Stomach smooth muscle (tissue), 2 donors: ENCODE data around the gene ADH1C.
"Not testable (repeated sequence)": the region's sequence is repeated elsewhere in the genome, so short reads cannot be mapped to it uniquely, and the experiment has no call there.

Experiments
- H3K27ac ChIP-seq: one replicate; pipeline ENCODE4 v1.7.0; 2013; ENCODE audit warnings: mild to moderate bottlenecking, low read length, inconsistent platforms
- H3K27me3 ChIP-seq, 2 donors: one replicate each; pipeline ENCODE4 v1.7.0; 2013; ENCODE audit warnings: low read length in 2 of 2; ENCODE audit not compliant: insufficient read depth in 2 of 2, control insufficient read depth in 1 of 2
- H3K36me3 ChIP-seq, 2 donors: one replicate each; pipeline ENCODE4 v1.7.0; 2013; ENCODE audit warnings: low read length in 2 of 2; ENCODE audit not compliant: control insufficient read depth in 2 of 2, insufficient read depth in 2 of 2
- H3K4me1 ChIP-seq: one replicate; pipeline ENCODE4 v1.7.0; 2013; ENCODE audit warnings: low read length; ENCODE audit not compliant: control insufficient read depth, insufficient read depth
- H3K4me3 ChIP-seq, 2 donors: one replicate each; pipeline ENCODE4 v1.7.0; 2013; ENCODE audit warnings: low read length in 2 of 2
- H3K9ac ChIP-seq, 2 donors: one replicate each; pipeline ENCODE4 v1.7.0; 2013; ENCODE audit warnings: low read length in 2 of 2, mild to moderate bottlenecking in 1 of 2
- H3K9me3 ChIP-seq, 2 donors: one replicate each; pipeline ENCODE4 v1.7.0; 2013; ENCODE audit warnings: low read length in 2 of 2; ENCODE audit not compliant: control insufficient read depth in 2 of 2
- donor health status: healthy.
- donor health status: Pancreatic carcinoma.

The ADH1C gene

DNA sequence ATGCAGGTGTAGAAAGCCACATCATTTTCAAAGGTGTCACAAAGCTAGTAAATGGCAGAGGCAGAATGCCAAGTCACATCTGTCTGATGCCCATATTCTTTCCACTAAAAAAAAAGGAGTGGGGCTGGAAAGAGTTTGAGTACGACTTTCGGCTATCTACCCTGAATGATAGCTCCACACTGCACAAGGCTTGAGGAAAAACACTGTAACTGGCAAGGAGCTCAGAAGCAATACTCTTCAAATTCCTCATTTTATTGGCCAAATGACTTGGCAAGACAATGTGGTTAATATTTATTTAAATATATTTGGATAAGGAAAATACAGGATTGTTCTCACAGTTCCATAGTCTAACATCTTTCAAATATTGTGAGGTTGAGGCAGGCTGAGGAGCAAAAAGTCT lies 5.4 kb upstream of the ADH1C start:
- H3K36me3 ChIP-seq: no peaks in the 10 kb centered on the region
- peaks cover 2% of the 10 kb centered on the region for H3K4me1 ChIP-seq
- H3K27ac ChIP-seq: no peak overlapping the region
- no peak overlapping the region for H3K9ac ChIP-seq
- no peak overlapping the region for H3K4me3 ChIP-seq
- no peaks in the 10 kb centered on the region for H3K27me3 ChIP-seq
- no peaks in the 10 kb centered on the region for H3K9me3 ChIP-seq

DNA sequence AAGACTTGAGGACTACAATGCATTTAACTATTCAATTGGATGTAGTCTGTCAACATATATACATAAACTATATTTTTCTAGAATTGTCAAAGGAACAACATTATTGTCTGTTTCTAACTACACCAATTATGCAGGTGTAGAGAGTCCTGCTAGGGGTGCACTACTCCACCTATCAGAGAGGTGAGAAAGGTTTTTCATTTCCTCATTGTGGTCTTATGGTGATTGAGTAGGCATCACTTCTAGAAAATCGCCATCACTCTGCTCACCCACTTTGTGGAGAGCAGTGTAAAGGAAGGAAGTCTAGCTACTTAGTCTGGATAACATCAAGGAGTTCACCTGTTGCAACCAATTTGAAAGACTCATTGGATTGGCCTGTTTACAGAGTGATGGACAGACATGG lies 4.4 kb upstream of the ADH1C start:
- no peaks in the 10 kb centered on the region for H3K9me3 ChIP-seq
- H3K36me3 ChIP-seq: no peaks in the 10 kb centered on the region
- H3K4me1 ChIP-seq: peaks cover 3% of the 10 kb centered on the region
- no peak overlapping the region for H3K9ac ChIP-seq
- no peak overlapping the region for H3K27ac ChIP-seq
- no peak overlapping the region for H3K4me3 ChIP-seq
- no peaks in the 10 kb centered on the region for H3K27me3 ChIP-seq

DNA sequence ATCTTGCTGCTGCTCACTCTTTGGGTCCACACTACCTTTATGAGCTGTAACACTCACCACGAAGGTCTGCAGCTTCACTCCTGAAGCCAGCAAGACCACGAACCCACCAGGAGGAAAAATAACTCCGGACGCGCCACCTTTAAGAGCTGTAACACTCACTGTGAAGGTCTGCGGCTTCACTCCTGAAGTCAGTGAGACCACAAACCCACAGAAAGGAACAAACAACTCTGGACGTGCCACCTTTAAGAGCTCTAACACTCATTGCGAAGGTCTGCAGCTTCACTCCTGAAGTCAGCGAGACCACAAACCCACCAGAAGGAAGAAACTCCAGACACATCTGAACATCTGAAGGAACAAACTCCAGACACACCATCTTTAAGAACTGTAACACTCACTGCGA lies 3.6 kb upstream of the ADH1C start:
- not testable (repeated sequence) for H3K9me3 ChIP-seq, H3K27ac ChIP-seq, H3K4me3 ChIP-seq, H3K4me1 ChIP-seq, H3K36me3 ChIP-seq, H3K9ac ChIP-seq, H3K27me3 ChIP-seq

DNA sequence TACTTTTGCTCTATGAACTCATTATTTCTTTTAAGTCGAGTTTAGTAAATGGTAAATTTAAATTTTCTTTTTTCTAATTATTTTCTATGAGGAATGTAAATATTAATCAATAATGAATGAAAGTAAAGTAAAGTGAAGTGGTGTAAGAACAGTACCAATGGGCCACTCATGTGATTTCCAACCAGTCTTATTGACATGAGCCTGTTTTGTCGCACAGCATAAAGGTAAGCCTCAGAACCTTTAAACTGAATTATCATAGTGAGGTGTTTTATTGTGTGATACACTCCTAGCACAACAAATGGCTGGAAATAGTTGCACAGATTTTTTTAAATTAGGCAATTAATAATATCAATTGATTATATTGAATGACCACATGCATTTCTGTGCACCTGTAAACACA lies 1.1 kb downstream of the ADH1C start:
- Histone ChIP-seq H3K27me3 (no peaks in the 10 kb centered on the region), H3K36me3 (no peaks in the 10 kb centered on the region), H3K9me3 (no peaks in the 10 kb centered on the region), H3K4me1 (peaks cover 3% of the 10 kb centered on the region), H3K4me3 (no peak overlapping the region), H3K9ac (no peak overlapping the region), H3K27ac (no peak overlapping the region)

DNA sequence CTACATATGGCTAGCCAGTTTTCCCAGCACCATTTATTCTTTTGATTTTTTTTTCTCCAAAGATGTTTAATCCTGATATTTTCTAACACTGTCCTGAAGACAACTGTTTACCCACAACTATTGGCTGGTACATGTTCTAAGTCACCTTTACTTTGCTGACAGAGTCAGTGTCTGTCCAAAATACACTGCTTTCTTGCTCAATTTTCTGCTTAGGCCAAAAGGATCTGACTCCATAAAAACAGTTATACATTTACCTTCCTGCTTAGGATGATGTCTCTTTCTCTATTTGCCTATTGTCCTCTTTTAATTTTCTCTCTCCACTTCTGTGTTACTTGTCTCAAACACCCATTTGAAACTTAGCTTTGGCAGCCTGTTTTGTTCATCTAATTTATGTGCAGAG lies 3.2 kb downstream of the ADH1C start:
- H3K4me1 ChIP-seq: peaks cover 3% of the 10 kb centered on the region
- H3K27ac ChIP-seq: no peak overlapping the region
- H3K9me3 ChIP-seq: no peaks in the 10 kb centered on the region
- H3K36me3 ChIP-seq: no peaks in the 10 kb centered on the region
- no peaks in the 10 kb centered on the region for H3K27me3 ChIP-seq
- H3K4me3 ChIP-seq: no peak overlapping the region
- no peak overlapping the region for H3K9ac ChIP-seq

DNA sequence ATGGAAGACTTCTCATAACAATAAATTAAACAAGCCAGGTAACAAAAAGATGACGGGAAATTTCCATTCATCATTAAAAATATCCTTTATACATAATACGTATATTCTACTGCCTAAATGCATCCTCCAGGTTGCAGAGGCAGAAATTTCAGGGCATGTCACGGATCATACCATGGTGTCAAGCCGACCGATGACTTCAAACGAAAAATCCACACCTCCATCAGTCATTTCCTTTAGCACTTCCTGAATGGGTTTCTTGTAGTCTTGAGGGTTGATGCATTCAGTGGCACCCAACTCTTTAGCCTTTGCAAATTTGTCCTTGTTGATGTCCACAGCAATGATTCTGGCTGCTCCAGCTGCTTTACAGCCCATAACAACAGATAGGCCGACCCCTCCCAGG lies 9.9 kb downstream of the ADH1C start:
- H3K4me3 ChIP-seq: not testable (repeated sequence)

DNA sequence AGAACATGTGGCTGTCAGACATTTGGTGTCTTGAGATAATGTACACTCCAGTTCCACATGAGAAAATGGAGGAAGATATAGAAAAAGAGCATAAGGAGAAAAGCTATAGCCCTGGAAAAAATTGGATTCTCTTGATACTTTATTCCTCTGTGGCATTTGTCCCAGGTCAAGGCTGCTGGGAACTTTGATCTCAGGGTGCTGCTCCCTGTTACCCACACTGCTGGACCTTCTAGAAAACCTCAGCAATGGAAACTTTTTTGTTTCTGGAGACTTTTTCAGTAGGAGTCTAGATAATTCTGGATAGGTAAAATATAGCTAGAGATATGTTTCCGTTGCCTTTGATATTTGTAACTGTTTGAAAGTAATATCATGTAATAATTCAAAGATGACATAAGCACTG lies 11.1 kb downstream of the ADH1C start:
- Histone ChIP-seq H3K36me3 (no peaks in the 10 kb centered on the region), H3K27me3 (no peaks in the 10 kb centered on the region), H3K4me3 (no peak overlapping the region), H3K4me1 (no peaks in the 10 kb centered on the region), H3K9ac (no peak overlapping the region), H3K27ac (no peak overlapping the region), H3K9me3 (no peaks in the 10 kb centered on the region)

More for the DNA sequence above, 9.9 kb downstream of the ADH1C start:
- not testable (repeated sequence) for H3K27ac ChIP-seq, H3K4me1 ChIP-seq, H3K9me3 ChIP-seq, H3K36me3 ChIP-seq, H3K9ac ChIP-seq, H3K27me3 ChIP-seq

DNA sequence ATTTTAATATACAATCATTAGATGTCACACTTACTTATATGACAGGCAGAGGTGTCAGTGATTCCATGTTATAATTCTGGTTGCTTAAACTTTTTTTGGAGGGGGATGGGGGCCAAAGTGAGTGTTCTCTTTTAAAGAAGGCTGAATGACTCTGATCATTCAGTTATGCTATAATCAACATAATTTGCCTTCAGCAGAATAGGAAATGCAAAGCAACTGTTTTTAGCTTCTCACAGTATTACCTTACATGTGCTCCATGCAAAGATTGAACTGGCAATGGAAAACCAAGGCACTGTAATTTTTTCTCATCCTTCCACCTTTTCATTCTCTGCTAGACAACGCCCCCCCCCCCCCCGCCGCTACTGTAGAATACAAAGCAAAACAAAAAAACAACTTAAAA lies 13.4 kb downstream of the ADH1C start:
- no peak overlapping the region for H3K27ac ChIP-seq
- H3K4me3 ChIP-seq: no peak overlapping the region
- H3K9me3 ChIP-seq: no peaks in the 10 kb centered on the region
- no peak overlapping the region for H3K9ac ChIP-seq
- no peaks in the 10 kb centered on the region for H3K27me3 ChIP-seq
- H3K4me1 ChIP-seq: no peaks in the 10 kb centered on the region
- H3K36me3 ChIP-seq: no peaks in the 10 kb centered on the region

DNA sequence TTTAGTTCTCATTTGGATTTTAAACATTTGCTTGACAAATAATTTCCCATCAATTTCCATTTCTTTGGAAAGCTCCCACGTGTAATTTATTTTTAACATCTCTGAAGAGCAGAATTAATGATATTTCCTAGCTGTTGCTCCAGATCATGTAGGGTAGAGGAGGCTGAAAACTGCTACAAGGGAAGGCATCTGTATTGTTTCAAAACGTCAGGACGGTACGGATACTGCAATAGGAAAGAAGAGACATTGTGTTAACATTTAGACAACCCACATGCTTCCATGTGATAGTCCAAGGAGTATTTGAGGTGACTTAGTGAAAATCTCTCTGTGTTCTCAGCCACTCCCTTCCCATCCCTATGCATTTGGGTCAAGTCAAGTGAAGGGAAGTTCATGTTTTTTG lies 16.0 kb downstream of the ADH1C start:
- Histone ChIP-seq H3K4me1 (no peaks in the 10 kb centered on the region), H3K36me3 (no peaks in the 10 kb centered on the region), H3K9me3 (no peaks in the 10 kb centered on the region), H3K27ac (no peak overlapping the region), H3K9ac (no peak overlapping the region), H3K27me3 (no peaks in the 10 kb centered on the region), H3K4me3 (no peak overlapping the region)

DNA sequence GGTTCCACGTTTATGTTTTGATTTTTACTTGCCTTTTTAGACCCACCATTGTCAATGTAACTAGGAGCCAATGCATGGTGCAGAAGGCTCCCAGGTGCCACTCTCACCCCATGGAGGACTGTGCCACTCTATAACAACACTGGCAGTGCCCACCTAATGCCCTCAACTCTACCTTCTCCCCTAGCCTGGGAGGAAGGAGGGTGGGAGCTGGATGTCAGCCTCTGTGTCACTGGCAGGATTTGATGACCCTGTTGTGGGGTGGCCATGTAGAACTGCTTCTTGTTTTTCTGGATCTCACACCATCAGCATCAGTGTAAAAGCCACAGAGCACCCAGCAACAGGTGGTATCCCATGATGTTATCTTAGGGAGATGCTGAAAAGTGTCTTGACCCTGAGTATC lies 17.7 kb downstream of the ADH1C start:
- H3K9ac ChIP-seq: no peak overlapping the region
- no peak overlapping the region for H3K4me3 ChIP-seq
- H3K9me3 ChIP-seq: no peaks in the 10 kb centered on the region
- H3K4me1 ChIP-seq: peaks cover 3% of the 10 kb centered on the region
- no peaks in the 10 kb centered on the region for H3K27me3 ChIP-seq
- no peak overlapping the region for H3K27ac ChIP-seq
- no peaks in the 10 kb centered on the region for H3K36me3 ChIP-seq

DNA sequence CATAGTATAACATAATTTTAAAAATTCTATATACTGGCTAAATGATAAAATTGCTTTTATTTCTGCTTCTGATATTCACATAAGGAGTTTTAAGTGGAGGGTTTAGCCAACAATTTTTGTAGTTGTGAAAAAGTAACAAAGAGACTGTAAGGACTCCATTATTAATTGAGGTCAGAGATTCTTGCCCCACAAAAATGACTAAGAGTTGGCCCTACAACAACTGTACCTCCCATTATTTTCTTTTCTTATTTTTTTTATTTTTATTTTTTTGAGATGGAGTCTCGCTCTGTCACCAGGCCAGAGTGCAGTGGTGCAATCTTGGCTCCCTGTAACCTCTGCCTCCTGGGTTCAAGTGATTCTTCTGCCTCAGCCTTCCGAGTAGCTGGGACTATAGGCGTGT lies 21.9 kb downstream of the ADH1C start:
- H3K27me3 ChIP-seq: no peaks in the 10 kb centered on the region
- H3K36me3 ChIP-seq: no peaks in the 10 kb centered on the region
- peaks cover 3% of the 10 kb centered on the region for H3K4me1 ChIP-seq
- H3K4me3 ChIP-seq: no peak overlapping the region
- no peak overlapping the region for H3K27ac ChIP-seq
- H3K9ac ChIP-seq: no peak overlapping the region
- H3K9me3 ChIP-seq: no peaks in the 10 kb centered on the region

DNA sequence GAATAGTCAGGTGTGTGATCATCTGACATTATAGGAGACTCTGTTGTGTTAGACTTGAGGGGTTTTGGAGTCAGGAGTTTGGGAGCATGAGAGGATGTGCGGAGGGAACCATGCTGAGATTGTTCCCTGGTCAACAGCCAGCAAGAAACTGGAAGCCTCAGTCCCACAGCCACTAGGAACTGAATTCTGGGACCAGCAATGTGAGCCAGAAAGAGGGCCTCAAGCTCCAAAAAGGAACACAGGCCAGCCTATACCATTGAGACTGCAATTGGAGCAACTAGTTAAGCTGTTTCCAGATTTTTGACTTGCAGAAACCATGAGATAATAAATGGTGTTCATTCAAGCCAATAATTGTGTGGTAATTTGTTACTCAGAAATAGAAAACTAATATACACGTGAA lies 22.7 kb downstream of the ADH1C start:
- no peak overlapping the region for H3K9ac ChIP-seq
- no peaks in the 10 kb centered on the region for H3K36me3 ChIP-seq
- no peaks in the 10 kb centered on the region for H3K9me3 ChIP-seq
- peak overlapping the region; percentile 42 for H3K27ac ChIP-seq
- H3K4me3 ChIP-seq: no peak overlapping the region
- H3K4me1 ChIP-seq: peaks cover 3% of the 10 kb centered on the region
- no peaks in the 10 kb centered on the region for H3K27me3 ChIP-seq
